ENCODE data around the gene SOX6.

DNA sequence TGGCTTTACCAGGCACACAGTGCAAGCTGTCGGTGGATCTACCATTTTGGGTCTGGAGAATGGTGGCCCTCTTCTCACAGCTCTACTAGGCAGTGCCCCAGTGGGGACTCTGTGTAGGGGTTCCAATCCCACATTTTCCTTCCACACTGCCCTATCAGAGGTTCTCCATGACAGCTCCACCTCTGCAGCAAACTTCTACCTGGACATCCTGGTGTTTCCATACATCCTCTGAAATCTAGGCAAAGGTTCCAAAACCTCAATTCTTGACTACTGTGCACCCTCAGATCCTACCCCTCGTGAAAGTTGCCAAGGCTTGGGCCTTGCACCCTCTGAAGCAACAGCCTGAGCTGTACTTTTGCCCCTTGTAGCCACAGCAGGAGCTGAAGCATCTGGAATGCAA lies 108.1 kb downstream of the SOX6 start:
- TF ChIP-seq, protein P1, sequence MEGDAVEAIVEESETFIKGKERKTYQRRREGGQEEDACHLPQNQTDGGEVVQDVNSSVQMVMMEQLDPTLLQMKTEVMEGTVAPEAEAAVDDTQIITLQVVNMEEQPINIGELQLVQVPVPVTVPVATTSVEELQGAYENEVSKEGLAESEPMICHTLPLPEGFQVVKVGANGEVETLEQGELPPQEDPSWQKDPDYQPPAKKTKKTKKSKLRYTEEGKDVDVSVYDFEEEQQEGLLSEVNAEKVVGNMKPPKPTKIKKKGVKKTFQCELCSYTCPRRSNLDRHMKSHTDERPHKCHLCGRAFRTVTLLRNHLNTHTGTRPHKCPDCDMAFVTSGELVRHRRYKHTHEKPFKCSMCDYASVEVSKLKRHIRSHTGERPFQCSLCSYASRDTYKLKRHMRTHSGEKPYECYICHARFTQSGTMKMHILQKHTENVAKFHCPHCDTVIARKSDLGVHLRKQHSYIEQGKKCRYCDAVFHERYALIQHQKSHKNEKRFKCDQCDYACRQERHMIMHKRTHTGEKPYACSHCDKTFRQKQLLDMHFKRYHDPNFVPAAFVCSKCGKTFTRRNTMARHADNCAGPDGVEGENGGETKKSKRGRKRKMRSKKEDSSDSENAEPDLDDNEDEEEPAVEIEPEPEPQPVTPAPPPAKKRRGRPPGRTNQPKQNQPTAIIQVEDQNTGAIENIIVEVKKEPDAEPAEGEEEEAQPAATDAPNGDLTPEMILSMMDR (IDR thresholded peaks at IDR 0.05; ENCODE audit: low read depth, low read length) = no peak
- TF ChIP-seq EZH2phosphoT487 (IDR thresholded peaks at IDR 0.05; ENCODE audit: low read depth) = no peak
